ENCODE results near the gene RNPS1.

The RNPS1 gene

GRCh38 chr16:2206780-2207433 lies 61.0 kb downstream of the RNPS1 start:
- H3K27me3 ChIP-seq (ENCODE audit: control insufficient read depth, insufficient read depth, low read length, poor library complexity, severe bottlenecking), result peaks cover 5% of the 10 kb centered on the region
- H3K4me3 ChIP-seq (ENCODE audit: insufficient read depth, low read depth, low read length), result no peak overlapping the region
- H3K9me3 ChIP-seq (ENCODE audit: control insufficient read depth, low read length), result no peaks in the 10 kb centered on the region
- no peaks in the 10 kb centered on the region for H3K4me1 ChIP-seq (ENCODE audit: control insufficient read depth, insufficient read depth, low read length)
- WGBS, 2 experiments, result 97% methylated on average over 23 of the region's 23 CpGs
- peaks cover 20% of the 10 kb centered on the region for H3K36me3 ChIP-seq (ENCODE audit: control insufficient read depth, insufficient read depth, low read length)
- H3K27ac ChIP-seq (ENCODE audit: insufficient read depth, low read depth, low read length, poor library complexity, severe bottlenecking), result no peak overlapping the region

GRCh38 chr16:2206420-2206779 lies 61.5 kb downstream of the RNPS1 start:
- H3K4me3 ChIP-seq (ENCODE audit: insufficient read depth, low read depth, low read length), result peak overlapping the region; percentile 92
- peaks cover 20% of the 10 kb centered on the region for H3K36me3 ChIP-seq (ENCODE audit: control insufficient read depth, insufficient read depth, low read length)
- WGBS, 2 experiments, result 93 to 95% methylated on average over 18 of the region's 18 CpGs
- peaks cover 5% of the 10 kb centered on the region for H3K27me3 ChIP-seq (ENCODE audit: control insufficient read depth, insufficient read depth, low read length, poor library complexity, severe bottlenecking)
- H3K4me1 ChIP-seq (ENCODE audit: control insufficient read depth, insufficient read depth, low read length), result no peaks in the 10 kb centered on the region
- no peak overlapping the region for H3K27ac ChIP-seq (ENCODE audit: insufficient read depth, low read depth, low read length, poor library complexity, severe bottlenecking)
- no peaks in the 10 kb centered on the region for H3K9me3 ChIP-seq (ENCODE audit: control insufficient read depth, low read length)

- Histone ChIP-seq H3K27ac (ENCODE audit: insufficient read depth, low read depth, low read length, poor library complexity, severe bottlenecking) (no peak overlapping the region), H3K9me3 (ENCODE audit: control insufficient read depth, low read length) (no peaks in the 10 kb centered on the region), H3K27me3 (ENCODE audit: control insufficient read depth, insufficient read depth, low read length, poor library complexity, severe bottlenecking) (peaks cover 5% of the 10 kb centered on the region), H3K36me3 (ENCODE audit: control insufficient read depth, insufficient read depth, low read length) (peaks cover 20% of the 10 kb centered on the region), H3K4me1 (ENCODE audit: control insufficient read depth, insufficient read depth, low read length) (no peaks in the 10 kb centered on the region), H3K4me3 (ENCODE audit: insufficient read depth, low read depth, low read length) (peak overlapping the region; percentile 92)
- WGBS, 2 experiments, result 27 to 31% methylated on average over 16 of the region's 16 CpGs
These were observed 62.0 kb downstream of the RNPS1 start for GRCh38 chr16:2205967-2206313.

GRCh38 chr16:2205104-2205966 lies 62.6 kb downstream of the RNPS1 start, which contains the start of gene MLST8:
Gene MLST8, plus strand, starts transcription at chr16:2205454. Its CDS starts 632 bp downstream, at chr16:2206086.
- Histone ChIP-seq H3K27me3 (ENCODE audit: control insufficient read depth, insufficient read depth, low read length, poor library complexity, severe bottlenecking) (peaks cover 9% of the 10 kb centered on the region), H3K4me3 (ENCODE audit: insufficient read depth, low read depth, low read length) (peak within 1 kb of the TSS; percentile 92), H3K36me3 (ENCODE audit: control insufficient read depth, insufficient read depth, low read length) (peaks cover 20% of the 10 kb centered on the region), H3K9me3 (ENCODE audit: control insufficient read depth, low read length) (no peaks in the 10 kb centered on the region), H3K27ac (ENCODE audit: insufficient read depth, low read depth, low read length, poor library complexity, severe bottlenecking) (peak within 1 kb of the TSS; percentile 44), H3K4me1 (ENCODE audit: control insufficient read depth, insufficient read depth, low read length) (no peaks in the 10 kb centered on the region)
- 0 to 1% methylated on average over 93 of the region's 93 CpGs for WGBS, 2 experiments

GRCh38 chr16:2204416-2205103 lies 63.4 kb downstream of the RNPS1 start:
- WGBS, 2 experiments, result 81 to 82% methylated on average over 13 of the region's 13 CpGs
- Histone ChIP-seq H3K4me1 (ENCODE audit: control insufficient read depth, insufficient read depth, low read length) (no peaks in the 10 kb centered on the region), H3K9me3 (ENCODE audit: control insufficient read depth, low read length) (no peaks in the 10 kb centered on the region), H3K36me3 (ENCODE audit: control insufficient read depth, insufficient read depth, low read length) (peaks cover 20% of the 10 kb centered on the region), H3K27me3 (ENCODE audit: control insufficient read depth, insufficient read depth, low read length, poor library complexity, severe bottlenecking) (peaks cover 16% of the 10 kb centered on the region), H3K27ac (ENCODE audit: insufficient read depth, low read depth, low read length, poor library complexity, severe bottlenecking) (no peak overlapping the region), H3K4me3 (ENCODE audit: insufficient read depth, low read depth, low read length) (peak overlapping the region; percentile 92)

All from ectodermal cell (in vitro differentiated cells).